GM18873 (cell line): ENCODE results near the gene APOBEC2.

ENCODE experiments used
- ATAC-seq: cut with Tn5 transposase; IDR thresholded peaks from one replicate; pipeline ENCODE4 v1.9.1; 2021; ENCODE audit warnings: mild to moderate bottlenecking, moderate library complexity, moderate number of reproducible peaks; ENCODE audit not compliant: unreplicated experiment, low FRiP score

APOBEC2 gene

GRCh38 chr6:41056768-41057490 lies 3.9 kb downstream of the APOBEC2 start:
- no peak for ATAC-seq

GRCh38 chr6:41058783-41059181 lies 5.8 kb downstream of the APOBEC2 start:
- no peak for ATAC-seq

GRCh38 chr6:41059556-41059955 lies 6.6 kb downstream of the APOBEC2 start:
- ATAC-seq = no peak

GRCh38 chr6:41061196-41061726 lies 8.3 kb downstream of the APOBEC2 start:
- ATAC-seq = no peak

GRCh38 chr6:41062056-41062455 lies 9.1 kb downstream of the APOBEC2 start:
- no peak for ATAC-seq

GRCh38 chr6:41063884-41064285 lies 10.9 kb downstream of the APOBEC2 start:
- ATAC-seq = no peak

- ATAC-seq = no peak
These were observed 11.8 kb downstream of the APOBEC2 start for GRCh38 chr6:41064841-41065240.

- ATAC-seq = no peak
These were observed 12.6 kb downstream of the APOBEC2 start for GRCh38 chr6:41065550-41066026.

GRCh38 chr6:41066867-41067304 lies 13.9 kb downstream of the APOBEC2 start:
- ATAC-seq = no peak

- no peak for ATAC-seq
These were observed 18.5 kb downstream of the APOBEC2 start for GRCh38 chr6:41071501-41071922.

- ATAC-seq = peak; percentile 58
These were observed 19.2 kb downstream of the APOBEC2 start, which contains the start of gene OARD1 for GRCh38 chr6:41071923-41072835. Gene OARD1, minus strand, starts transcription at chr6:41072356. Its CDS starts 722 bp downstream, at chr6:41071634.

- peak; percentile 64 for ATAC-seq
These were observed 19.8 kb downstream of the APOBEC2 start, which contains the start of gene NFYA for GRCh38 chr6:41072836-41073202. Gene NFYA, plus strand, starts transcription at chr6:41072974. Its CDS starts 6,116 bp downstream, at chr6:41079090.

- ATAC-seq = peak; percentile 14
These were observed 20.4 kb downstream of the APOBEC2 start for GRCh38 chr6:41073203-41073967.

- no peak for ATAC-seq
These were observed 21.1 kb downstream of the APOBEC2 start for GRCh38 chr6:41073968-41074691.

- no peak for ATAC-seq
These were observed 21.9 kb downstream of the APOBEC2 start for GRCh38 chr6:41074692-41075436.

GRCh38 chr6:41075651-41076626 lies 22.9 kb downstream of the APOBEC2 start:
- no peak for ATAC-seq

GRCh38 chr6:41077536-41077935 lies 24.5 kb downstream of the APOBEC2 start:
- ATAC-seq = no peak

- ATAC-seq = no peak
These were observed 25.1 kb downstream of the APOBEC2 start for GRCh38 chr6:41078101-41078500.
